Epithelial cell of esophagus (primary cell): ENCODE data around the gene LRR1.
A peak's percentile ranks its signal among the peaks of the same experiment; 100 is the strongest.
"Not testable (repeated sequence)": the region's sequence is repeated elsewhere in the genome, so short reads cannot be mapped to it uniquely, and the experiment has no call there.

Source experiments
- DNase-seq: peaks from one replicate; pipeline ENCODE4 v3.0.0; 2010; ENCODE audit warnings: low read depth
- H3K4me3 ChIP-seq: 2 replicates; pipeline ENCODE4 v1.5.1; 2011; ENCODE audit warnings: mild to moderate bottlenecking, low read length, control low read depth
- TF ChIP-seq, protein P1 (sequence below): IDR thresholded peaks from 2 replicates; pipeline ENCODE4 v1.5.1; 2011; ENCODE audit warnings: low read depth, mild to moderate bottlenecking, low read length, control low read depth, inconsistent platforms; ENCODE audit not compliant: insufficient read depth; ENCODE audit errors: missing control alignments

Gene LRR1

DNA sequence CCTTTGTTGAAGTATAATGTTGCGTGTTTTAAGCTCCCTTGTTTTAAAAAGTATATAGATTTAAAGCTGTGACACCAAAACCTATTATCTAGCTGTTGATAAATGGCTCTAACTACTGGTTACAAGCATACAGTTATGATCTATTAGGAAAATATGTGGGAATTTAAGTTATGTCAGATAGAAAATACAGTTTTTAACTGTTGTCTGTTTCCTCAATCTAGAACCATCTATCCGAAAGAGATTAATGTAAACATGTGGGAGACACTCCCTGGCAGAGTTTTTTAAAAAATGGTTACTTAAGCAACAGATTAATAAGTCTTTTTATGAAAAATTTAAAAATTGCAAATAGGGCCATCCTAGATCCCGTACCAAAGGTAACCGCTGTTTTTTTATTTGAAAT, 13.5 kb downstream of the LRR1 start:
- no peak overlapping the region for H3K4me3 ChIP-seq
- TF ChIP-seq, protein P1, sequence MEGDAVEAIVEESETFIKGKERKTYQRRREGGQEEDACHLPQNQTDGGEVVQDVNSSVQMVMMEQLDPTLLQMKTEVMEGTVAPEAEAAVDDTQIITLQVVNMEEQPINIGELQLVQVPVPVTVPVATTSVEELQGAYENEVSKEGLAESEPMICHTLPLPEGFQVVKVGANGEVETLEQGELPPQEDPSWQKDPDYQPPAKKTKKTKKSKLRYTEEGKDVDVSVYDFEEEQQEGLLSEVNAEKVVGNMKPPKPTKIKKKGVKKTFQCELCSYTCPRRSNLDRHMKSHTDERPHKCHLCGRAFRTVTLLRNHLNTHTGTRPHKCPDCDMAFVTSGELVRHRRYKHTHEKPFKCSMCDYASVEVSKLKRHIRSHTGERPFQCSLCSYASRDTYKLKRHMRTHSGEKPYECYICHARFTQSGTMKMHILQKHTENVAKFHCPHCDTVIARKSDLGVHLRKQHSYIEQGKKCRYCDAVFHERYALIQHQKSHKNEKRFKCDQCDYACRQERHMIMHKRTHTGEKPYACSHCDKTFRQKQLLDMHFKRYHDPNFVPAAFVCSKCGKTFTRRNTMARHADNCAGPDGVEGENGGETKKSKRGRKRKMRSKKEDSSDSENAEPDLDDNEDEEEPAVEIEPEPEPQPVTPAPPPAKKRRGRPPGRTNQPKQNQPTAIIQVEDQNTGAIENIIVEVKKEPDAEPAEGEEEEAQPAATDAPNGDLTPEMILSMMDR, result no peak
- DNase-seq, result no peak

GRCh38 chr14:49612671-49613070, 13.9 kb downstream of the LRR1 start:
- TF ChIP-seq, protein P1, result no peak
- H3K4me3 ChIP-seq, result no peak overlapping the region
- no peak for DNase-seq

- H3K4me3 ChIP-seq, result no peak overlapping the region
- no peak for DNase-seq
- TF ChIP-seq, protein P1, result no peak
Observed at GRCh38 chr14:49614196-49614595, 15.5 kb downstream of the LRR1 start.

- peak; percentile 73 for DNase-seq
- no peak overlapping the region for H3K4me3 ChIP-seq
- TF ChIP-seq, protein P1, result no peak
Observed at GRCh38 chr14:49615776-49616175, 17.0 kb downstream of the LRR1 start.

- no peak overlapping the region for H3K4me3 ChIP-seq
- TF ChIP-seq, protein P1, result no peak
- DNase-seq, result no peak
Observed at GRCh38 chr14:49617852-49618519, 19.2 kb downstream of the LRR1 start.

DNA sequence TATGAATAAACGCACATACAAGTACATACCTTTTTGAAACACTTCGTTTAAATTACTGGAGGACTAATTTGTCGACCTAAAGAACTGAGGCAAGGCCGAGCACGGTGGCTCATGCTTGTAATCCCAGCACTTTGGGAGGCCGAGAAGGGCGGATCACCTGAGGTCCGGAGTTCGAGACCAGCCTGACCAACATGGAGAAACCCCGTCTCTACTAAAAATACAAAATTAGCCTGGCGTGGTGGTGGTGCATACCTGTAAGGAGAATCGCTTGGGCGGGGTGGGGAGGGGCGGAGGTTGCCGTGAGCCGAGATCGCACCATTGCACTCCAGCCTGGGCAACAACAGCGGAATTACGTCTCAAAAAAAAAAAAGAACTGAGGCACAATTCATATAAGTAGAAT, 20.5 kb downstream of the LRR1 start:
- peak overlapping the region; percentile 98 for H3K4me3 ChIP-seq
- DNase-seq, result not testable (repeated sequence)

- peak overlapping the region; percentile 98 for H3K4me3 ChIP-seq
- no peak for DNase-seq
- TF ChIP-seq, protein P1, result no peak
Observed at GRCh38 chr14:49619730-49620129, 21.0 kb downstream of the LRR1 start.
